OCI-M2 (cell line): ENCODE results near the gene SLC31A1.
A peak's percentile ranks its signal among the peaks of the same experiment; 100 is the strongest.
"Not testable (repeated sequence)": the region's sequence is repeated elsewhere in the genome, so short reads cannot be mapped to it uniquely, and the experiment has no call there.

Experiments
- DNase-seq: peaks from one replicate; lab custom pipeline; 2025; ENCODE audit not compliant: unreplicated experiment; lab: John Stamatoyannopoulos, UW

SLC31A1 gene

DNA sequence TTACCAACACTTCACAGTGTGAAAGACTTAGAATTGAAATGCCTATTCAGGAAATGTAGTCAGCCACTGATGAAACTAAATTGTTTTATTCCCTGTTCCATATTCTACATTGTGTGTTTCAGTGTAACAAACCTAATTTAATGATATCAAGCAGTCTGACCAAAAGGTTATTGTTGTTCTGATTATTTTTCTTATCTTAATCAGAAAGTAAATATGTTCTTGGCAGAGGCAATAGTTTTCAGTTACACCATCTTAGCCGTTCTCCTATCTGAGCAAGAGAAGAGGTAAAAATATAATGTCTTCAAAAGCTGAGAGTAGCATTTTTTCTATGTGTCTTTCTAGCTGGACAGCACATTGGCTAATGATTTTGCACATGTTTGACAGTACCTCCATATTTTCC lies 36.9 kb downstream of the SLC31A1 start:
- no peak for DNase-seq

DNA sequence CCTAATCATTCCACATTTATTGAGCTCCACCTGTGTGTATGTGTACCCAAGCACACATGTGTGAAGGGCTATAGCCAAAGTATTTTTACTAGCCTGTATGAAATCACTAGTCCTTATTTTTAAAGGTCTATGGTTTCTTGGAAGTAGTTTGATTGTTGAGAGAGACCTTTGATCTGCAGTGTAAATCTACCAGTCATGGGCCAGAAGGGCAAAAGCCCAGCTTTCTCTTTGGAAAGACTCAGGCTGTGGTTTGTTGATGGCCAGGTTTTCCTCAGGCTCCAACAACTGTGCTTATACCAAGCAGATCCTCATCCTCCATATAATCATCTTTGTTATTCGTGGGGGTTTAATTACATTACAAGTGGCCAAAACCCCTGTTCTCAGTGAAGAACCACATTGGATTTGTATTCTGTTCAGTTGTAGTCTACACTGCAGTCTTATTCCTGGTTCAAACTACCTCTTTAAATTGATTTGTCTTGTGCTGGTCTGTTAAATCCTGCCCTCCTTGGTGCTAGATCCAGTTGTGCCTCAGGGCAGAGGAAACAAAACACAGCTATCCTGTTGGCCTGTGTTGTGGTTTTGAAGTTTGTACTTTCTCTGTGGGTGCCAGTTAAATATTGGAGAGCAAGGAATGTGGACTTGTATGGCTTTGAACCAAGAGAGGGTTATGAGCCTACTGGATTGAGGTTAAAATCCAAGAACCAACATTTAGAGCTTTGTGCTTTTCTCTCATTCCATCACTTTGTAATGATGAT lies 40.8 kb downstream of the SLC31A1 start:
- no peak for DNase-seq

DNA sequence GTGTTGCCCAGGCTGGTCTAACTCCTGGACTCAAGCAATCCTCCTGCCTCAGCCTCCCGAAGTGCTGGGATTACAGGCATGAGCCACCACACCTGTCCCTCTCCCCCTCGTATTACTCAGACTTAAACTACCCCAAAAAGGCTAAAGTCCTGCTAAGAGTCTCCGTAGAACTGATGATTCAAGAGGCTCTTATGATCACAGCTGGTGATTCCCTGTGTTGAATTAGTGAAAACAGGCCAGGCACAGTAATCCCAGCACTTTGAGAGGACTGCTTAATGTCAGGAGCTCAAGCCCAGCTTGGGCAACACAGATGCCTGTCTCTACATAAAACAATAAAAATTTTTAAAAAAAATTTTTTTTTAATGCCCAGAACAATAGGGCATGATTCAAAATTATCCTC lies 44.8 kb downstream of the SLC31A1 start:
- DNase-seq, result no peak

DNA sequence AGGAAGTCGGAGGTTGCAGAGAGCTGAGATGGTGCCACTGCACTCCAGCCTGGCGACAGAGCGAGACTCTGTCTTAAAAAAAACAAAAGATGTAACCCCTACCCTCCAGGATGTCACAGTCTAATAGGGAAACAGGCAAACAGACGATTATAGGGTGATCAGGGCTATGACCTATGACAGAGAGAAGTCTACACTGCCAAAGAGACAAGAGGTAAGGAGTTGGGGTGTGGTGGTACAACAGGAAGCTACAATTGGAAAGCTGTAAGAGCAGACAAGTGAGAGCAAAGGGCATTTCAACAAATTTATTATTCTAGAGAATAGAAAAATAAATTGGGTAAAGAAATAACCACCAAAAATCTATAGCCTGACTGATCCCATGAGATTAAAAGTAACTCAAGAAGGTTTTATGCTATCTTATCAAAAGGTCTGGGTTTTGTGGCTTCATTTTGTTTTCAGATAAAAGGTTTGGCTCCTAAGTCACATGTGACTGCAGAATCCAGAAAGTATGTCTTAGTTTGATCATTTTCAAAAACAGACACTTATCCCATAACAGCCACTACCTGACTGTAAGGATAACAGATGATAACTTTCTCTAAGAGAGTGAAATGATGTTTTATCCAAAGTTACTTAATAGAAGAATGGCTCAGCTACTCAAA lies 46.7 kb downstream of the SLC31A1 start:
- DNase-seq, result no peak

DNA sequence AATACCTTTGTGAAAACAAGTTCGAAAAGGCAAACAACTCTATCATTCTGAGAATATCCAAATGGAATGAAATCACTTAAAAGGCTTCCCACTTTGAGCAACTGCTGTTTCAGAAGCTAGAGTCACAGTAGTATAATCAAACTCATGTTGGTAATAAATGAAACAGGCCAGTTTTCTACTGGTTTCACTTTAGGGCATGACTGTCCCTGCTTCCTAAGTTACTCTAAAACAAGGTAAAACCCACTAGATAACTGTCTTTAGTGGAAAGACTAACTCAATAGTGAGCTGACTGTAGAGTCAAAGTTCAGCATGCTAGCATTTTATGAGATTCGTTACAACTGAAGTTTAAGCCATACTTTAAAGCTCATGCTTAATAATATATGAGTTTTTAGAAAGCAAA lies 48.0 kb downstream of the SLC31A1 start:
- DNase-seq, result no peak

DNA sequence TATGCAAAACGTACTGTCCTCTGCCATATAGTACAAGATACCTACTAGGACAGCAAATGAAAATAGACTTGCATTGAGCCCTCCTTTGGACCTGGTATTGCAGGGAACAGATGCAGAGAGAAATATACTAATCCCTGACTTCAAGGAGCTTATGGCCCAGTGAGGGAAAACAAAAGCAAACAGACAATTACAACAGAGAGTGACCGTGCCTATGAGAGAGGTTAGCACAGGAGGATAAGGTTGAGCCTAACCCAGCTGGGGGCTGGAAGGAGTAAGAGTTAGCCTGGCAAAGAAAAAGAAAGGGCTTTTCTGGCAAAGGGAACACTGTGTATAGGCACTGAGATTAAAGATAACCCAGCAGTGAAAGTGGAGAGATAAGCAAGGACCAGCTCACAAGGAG lies 48.5 kb downstream of the SLC31A1 start:
- no peak for DNase-seq

DNA sequence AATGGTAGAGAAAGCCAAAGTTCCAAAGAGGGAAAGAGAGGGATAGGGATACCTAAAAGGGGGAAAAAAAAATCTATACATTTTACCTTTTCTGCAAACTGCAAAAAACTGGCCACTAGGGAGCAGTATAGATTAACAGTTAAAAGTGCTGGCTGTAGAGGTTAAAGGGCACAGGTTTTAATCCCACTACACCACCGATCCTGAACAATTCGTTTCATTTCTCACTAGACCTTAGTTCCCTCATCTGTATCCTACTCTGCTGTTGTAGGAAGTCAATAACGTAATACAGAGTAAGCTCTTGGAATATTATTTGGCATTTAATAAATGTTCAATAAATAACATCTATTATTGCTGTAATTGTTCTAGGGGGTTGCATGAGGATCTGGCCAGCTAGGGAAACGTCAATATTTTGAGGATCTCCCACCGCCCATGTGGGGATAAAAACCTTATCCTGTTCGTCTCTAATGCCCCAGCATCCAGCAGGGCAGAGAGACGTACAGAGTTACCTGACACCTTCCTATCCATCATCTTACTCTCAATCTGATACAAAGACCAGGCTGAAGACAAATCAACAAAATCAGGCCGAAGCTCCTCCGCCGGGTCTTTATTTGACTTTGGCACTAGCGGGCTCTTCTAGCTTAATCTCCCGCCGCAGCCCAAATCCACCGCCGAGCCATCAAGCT lies 53.3 kb downstream of the SLC31A1 start:
- DNase-seq, result peak; percentile 44

DNA sequence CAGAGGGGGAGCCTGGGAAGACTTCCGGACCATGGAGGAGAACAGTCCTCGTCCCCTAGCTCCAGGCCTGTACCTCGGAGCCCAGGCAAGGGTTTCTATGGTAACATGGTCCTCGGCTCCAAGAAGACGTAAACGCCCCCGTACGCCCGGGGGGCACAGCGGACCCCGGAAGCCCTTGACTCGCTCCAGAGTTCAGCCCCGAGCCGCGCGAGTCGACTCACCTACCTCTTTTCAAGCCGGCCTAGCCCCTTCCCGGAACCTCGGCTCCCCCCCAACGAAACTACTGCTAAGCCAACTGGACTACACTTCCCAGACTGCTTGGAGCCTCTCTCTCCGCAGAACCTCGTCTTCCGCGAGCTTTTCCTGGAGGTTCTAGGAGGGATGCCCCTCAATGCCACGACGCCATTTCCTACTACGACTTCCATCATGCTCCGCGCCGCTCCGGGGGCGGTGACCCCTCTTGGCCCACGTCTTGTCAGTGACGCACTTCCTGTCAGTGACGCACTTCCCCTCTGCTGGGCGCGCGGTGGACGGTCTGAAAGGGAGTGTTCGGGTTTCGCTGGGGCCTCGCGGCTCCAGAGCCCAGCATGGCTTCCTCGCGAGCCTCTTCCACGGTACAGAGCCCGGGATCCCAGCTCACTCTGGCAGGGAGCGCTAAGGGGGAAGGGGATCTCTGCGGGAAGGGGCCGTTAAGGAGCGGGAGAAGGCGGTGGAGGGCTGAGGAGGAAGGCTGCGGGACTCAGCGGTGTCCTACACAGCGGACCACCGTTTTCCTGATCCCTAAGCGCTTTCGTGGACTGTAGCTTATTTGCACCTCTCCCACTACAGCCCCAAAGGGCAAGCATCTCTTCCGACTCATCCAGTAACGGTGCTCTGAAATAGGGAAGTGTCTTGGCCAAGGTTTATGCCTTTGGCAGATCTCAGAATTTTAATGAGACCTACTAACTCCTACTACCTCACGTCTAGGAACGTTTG lies 54.1 kb downstream of the SLC31A1 start, which contains the start of the genes CDC26 and PRPF4:
CDC26 (minus strand) TSS at position 416 of the 975 bp plus-strand sequence. CDS start 3,065 bp downstream, outside the sequence.
PRPF4 (plus strand) TSS at position 502 of the 975 bp plus-strand sequence; CDS start at position 588, 86 bp downstream.
- DNase-seq, result peak; percentile 70

DNA sequence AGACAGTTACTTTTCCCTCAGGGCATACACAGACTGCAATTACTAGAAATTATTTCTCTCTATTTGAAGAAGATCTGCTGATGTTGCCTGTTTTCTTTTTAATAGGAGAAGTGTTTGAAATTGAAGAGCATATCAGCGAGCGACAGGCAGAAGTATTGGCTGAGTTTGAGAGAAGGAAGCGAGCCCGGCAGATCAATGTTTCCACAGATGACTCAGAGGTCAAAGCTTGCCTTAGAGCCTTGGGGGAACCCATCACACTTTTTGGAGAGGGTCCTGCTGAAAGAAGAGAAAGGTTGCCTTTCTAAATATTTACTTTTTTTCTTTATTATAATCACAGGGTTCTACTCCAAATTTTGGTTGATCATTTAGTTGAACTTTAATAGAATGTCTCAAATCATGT lies 57.5 kb downstream of the SLC31A1 start:
- DNase-seq, result no peak

DNA sequence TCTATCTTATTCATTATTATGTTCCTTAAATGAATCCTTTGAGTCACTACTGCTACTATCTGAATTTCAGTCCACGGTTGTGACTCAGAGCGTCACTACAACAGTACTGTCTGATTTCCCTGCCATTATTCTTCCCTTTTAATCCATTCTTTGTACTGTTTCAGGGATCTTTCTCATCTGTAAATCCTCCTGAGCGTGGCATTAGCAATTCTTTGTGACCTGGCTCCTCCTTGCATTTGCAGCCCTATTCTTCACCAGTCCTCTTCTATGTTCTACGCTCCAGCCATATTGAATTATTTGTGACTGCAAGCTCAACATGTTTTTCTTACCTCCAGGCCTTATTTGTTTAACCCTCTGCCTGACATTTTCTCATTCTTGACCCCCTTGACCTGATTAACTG lies 60.0 kb downstream of the SLC31A1 start:
- no peak for DNase-seq

DNA sequence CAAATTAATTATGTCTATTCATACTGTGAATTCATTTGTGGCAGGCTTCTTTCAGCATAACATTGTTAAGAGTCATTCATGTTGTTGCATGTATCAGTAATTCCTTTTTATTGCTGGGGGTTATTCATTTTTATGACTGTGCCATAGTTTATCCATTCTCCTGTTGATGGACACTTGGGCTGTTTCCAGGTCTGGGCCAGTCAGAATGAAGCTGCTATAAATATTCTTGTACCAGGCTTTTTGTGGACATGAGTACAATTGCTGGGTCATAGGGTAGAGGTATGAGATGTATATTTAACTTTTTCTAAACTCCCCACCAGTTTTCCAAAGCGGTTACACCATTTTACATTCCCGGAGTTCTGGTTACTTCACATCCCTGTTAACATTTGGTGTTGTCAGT lies 67.7 kb downstream of the SLC31A1 start:
- no peak for DNase-seq

DNA sequence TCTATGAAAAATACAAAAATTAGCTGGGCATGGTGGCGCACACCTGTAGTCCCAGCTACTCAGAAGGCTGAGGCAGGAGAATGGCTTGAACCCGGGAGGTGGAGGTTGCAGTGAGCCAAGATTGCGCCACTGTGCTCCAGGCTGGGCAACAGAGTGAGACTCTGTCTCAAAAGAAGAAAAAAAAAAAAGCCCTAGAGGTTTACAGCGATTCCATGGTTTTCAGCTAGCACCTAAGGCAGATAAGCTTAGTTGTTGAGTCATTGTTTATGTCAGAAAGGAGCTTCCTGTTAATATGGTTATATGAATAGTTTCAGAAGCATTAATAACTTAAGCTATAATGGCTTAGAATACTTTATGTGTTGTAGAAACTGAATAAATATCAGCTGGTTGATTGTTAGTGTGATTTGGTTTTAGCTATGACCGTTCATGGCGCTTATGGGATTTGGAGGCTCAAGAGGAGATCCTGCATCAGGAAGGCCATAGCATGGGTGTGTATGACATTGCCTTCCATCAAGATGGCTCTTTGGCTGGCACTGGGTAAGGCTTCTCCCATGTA lies 68.8 kb downstream of the SLC31A1 start:
- no peak for DNase-seq

DNA sequence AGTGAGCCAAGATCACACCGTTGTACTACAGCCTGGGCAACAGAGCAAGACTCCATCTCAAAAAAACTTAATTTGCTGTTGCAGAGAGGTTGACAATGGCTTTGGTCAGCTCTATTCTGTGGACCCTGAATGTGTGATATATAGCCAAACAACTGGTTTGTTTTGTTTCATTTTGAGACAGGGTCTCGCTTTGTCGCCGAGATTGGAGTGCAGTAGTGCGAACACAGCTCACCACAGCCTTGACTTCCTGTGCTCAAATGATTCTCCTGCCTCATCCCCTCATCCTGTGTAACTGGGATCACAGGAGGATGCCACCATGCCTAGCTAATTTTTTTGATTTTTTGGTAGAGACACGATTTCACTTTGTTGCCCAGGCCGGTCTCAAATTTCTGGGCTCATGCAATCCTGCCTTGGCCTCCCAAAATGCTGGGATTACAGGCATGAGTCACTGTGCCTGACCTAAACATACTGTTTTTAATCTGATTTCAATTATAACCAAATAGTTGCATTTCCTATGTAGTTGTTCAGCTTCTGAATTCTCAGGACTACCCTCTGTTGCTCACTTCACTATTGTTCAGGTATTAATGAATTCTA lies 72.0 kb downstream of the SLC31A1 start:
- no peak for DNase-seq

DNA sequence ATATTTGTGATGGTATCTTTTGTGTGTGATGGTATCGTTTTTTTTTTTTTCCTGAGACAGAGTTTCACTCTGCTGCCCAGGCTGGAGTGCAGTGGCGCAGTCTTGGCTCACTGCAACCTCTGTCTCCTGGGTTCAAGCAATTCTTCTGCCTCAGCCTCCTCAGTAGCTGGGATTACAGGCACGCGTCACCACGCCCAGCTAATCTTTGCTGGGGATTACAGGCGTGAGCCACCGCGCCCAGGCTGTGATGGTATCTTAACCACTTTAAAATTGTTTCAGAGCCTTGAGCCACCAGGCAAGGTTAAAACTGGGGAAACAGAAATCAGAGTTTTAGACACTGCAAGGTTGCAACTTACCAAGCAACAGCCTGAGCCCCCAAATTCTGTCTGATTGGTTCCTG lies 74.9 kb downstream of the SLC31A1 start:
- not testable (repeated sequence) for DNase-seq

DNA sequence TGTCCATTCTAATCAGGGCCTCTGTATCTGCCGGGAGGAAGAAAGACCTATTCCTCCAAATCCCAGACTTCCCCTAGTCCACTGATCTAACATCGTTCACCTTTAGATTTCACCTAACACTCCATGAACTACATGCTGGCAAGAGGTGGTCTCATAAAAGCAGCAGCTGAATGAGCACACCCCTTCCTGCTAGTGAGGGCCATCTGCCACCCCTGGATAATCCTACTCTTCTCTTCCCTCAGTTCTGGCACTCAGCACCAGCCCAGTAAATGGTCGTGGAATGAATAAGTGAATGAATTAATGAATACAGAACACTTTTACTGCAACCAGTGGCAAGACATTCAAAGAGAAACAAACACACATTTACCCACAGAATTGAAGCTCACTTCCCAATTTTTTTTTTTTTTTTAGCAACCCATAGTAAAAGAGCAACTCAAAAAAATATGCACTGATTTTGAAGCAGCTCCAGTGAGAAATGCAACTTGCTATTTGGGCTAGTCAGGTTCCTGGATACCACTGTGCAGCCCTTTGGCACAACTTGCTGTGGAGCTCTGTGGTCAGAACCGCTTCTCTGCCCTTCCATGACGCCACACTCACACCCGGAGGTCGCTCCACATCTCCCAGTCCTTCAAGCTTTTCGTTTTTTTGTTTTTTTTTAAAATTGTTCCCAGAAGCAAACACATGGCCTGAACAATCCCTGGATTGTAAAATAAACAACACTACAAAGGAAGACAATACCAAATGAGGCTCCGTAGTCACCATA lies 75.6 kb downstream of the SLC31A1 start:
- DNase-seq, result no peak

DNA sequence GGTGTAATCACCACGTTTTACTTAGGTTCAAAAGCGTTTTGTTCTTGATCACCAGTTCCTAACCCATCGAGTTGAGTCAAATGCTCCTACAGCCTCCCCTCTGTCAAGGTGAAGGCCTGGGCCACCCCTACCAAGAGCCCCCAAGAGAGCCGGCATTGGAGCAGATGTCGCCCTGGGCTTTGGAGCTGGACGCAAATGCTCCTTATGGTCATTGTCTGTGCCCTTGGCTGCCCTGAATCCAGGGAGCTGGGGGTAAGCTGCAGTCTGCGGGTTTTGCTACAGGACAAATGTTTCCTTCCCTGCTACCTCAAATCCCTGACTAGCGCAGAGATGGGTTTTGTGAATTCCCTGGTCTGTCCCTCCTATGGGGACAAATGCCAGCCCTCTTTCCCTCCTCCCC lies 77.0 kb downstream of the SLC31A1 start:
- no peak for DNase-seq

DNA sequence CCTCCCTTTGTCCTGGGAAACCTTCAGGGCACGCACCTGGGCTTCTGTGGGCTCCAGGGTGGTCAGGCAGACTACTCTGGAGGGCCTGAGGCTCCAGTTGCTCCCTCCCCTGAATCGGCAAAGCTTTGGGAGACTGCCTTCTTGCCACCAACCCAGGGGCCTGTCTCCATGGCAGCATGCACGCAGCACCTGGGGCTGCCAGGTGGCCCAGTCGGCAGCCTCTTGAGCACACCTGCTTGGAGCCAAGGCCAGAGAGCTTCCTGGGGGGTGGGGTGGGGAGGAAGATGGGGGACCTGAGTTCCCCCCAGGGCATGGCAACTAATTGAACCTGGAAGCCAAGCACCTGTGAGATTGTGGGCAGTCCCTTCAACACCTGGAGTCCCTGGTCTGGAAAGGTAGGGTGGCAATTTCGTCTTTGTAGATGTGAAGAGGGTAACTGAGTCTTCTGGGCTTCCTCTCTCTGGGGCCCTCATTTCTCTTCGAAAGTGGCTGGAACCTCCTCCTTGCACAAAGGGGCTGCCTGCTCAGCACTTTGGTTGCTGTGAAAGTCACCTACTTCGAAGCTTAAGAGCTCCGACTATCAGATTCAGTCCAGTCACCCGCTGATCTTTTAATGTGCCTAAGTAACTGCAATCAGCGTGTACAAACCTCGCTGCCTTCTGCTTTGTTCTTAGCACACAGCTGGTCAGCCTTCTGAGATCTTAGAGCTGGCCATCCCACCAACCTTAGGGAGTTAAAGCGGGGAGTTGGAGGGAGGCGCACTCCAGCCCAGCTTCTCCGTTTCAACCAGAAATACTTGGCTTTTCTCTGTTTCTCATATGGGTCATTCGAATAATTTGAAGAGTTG lies 77.8 kb downstream of the SLC31A1 start:
- DNase-seq, result no peak

DNA sequence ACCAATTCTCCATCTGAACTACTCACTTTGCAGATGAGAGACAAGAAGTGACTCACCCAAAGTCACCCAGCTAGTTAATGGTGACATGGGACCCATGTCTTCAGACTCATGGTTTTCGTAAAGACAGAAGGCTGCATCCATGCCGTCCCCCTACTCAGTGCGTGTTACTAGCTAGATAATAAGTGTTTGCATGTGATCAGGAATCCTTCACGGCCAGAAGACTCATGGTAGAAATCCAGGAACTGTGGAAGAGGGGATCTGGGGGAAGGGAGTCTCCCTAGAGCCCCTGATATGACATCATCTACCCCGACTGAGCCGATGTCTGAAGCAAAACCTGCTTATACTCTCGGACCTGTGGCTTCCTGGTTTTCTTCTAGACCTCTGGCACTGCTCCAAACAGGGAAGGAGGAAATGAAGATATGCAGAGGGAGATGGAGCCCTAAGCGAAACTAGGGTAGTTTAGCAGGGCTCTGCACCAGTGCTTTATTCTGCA lies 78.5 kb downstream of the SLC31A1 start:
- DNase-seq, result no peak
